ENCODE measurements around the gene HIF1AN. TPM values are rescaled to one million over a fixed set of nuclear protein-coding genes. Genes with fewer than 3 reads are reported as not detected.

The HIF1AN gene
- total RNA-seq: 24.5 TPM

- ATAC-seq: peak; percentile 99
These were observed at the start of gene HIF1AN for GRCh38 chr10:100535715-100536353. Gene HIF1AN, plus strand, starts transcription at chr10:100535943. Its CDS starts 16 bp downstream, at chr10:100535959.

- no peak for ATAC-seq
These were observed 48.2 kb upstream of the HIF1AN start for GRCh38 chr10:100487529-100487928.

- ATAC-seq: no peak
These were observed 46.3 kb upstream of the HIF1AN start for GRCh38 chr10:100489396-100489795.

DNA sequence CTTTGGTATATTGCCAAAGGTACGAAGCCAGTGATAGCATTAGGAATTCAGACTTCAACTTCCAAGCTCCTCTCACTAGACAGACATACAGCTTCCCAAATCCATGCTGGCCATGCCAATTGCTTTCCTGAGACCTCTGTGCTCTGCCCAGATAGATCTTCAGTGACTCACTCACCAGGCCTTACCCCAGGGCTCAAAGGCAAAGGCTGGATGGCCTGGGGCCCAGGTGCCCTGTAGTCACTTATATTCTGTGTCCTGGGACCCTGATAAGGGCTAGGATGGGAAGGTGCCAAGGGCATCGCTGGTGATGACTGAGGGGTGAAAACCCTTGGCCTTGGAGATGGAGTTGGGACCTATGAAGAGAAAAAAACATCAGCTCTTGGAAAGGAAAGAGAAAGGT, 45.2 kb upstream of the HIF1AN start:
- ATAC-seq: no peak

- no peak for ATAC-seq
These were observed 39.2 kb upstream of the HIF1AN start for GRCh38 chr10:100496567-100496966.

DNA sequence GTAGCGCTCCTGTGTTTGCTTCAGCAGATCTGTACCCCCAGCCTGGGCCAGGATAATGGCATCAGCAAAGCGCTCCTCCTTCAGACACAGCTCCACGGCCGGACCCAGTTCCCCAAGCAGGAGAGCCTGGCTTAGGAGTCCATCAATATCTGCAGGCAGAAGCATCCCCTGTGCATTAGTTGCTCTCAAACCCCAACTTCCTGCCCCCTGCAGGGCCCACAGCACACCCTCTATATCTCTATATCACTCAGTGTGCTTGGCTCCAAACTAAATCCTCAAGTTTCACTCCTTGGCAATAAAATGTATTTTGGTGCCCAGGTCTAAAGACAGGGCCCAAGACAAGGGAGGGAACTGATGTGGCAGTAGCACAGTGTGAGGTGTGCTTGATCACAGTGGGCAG, 37.7 kb upstream of the HIF1AN start:
- ATAC-seq: no peak

DNA sequence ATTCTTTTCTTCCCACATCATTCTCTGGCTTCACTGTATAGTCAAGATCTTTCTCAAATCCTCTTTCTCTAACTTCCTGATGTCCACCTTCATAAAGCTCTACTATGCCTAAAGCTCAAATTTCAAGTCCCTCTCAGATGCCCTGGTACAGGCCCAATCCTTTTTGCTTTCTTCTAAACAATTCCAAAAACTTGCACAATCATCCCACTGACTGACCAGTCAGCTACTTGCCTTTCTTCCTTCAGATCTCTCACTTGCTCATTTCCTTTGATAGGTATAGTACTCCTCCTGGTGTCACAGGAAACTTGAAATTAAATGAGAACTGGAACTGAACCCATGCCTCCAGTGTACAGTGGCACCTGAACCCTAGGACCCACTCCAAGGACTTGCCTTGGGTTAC, 34.3 kb upstream of the HIF1AN start:
- ATAC-seq: no peak

DNA sequence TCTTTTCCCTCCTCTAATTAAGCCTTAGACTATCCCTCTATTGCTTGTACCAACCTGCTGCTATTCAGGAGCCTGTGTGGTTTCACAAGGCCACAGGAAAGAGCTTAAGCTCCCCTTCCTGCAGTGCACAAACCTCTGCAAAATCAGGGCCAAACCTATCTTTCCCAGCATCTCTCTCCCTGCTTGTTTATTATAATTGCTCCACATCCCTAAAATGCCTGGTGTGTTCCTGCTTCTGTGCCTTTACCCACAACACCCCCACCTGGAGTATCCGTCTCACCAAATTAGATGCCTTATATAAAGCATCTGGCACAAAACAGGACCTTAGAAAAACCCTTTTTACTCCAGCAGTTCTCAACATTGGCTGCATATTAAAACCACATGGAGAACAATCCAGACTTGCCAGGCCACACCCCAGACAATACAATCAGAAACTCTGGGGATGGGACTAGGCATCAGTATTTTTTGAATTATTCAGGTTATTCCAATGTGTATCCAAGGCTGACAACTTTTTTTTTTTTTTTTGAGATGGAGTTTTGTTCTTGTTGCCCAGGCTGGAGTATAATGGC, 32.7 kb upstream of the HIF1AN start:
- no peak for ATAC-seq

DNA sequence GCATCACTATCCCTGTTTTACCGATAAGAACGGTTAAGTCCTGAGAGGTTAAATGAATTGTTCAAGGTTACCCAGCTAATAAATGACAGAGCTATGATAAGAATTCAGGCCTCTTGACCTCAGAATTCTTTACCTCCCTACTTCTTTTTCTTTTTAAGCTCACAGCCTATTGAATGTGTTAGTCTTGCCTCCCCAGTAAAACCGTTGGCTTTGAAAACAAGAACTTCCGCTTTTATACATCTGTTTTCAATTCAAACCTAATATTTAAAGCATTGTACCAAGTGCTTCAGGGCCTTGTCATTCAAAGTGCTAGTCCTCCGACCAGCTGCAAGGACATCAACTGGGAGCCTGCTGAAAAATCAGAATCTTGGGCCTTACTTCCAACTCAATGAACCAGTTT, 31.6 kb upstream of the HIF1AN start:
- ATAC-seq: no peak

DNA sequence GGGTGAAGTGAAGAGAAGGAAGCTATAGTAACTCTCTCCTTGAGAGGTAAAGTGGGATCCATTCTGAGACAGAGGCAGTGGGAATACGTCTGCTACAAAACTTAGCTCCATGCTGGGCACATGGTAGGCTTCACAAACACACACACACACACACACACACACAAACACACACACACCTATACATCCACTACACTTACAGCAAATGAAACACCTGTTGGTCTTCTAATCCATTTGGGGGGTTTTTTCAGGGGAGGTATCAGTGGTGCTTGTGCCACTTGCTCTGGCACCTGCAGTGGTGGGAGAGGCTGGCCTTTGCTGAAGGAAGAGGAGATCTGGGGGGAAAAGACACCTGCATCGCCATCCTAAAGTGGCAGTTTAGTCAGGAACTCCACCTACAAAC, 30.6 kb upstream of the HIF1AN start:
- ATAC-seq: no peak

DNA sequence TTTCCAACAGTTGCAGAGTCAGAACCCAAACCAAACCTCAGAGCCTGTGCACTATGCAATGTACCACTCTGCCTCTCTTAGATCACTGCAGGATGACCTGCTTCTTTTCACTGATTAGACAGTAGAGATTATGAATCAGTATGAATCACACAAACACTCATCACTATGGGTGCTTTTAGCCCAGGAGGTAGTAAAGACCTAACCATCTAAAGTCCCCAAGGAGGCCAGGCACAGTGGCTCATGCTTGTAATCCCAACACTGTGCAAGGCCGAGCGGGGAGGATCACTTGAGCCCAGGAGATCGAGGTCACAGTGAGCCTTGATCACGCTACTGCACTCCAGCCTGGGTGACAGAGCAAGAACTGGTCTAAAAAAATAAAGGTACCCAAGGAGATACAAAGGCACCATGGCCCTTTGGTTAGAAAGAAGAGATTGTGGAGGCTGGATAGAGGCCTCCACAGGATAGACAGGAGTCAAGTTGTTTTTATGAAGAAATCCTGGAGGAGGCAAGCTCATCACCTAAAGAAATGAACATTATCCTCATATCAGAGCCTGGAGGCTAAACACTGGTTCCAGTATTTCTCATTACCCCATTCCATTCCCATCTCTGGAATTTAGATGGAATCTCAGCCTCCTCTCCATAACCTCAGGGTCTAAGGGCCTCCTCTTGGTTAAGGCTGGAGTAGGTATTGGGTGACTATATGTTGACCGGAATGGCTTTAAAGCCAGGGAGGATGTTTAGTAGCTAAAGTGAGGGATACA, 29.0 kb upstream of the HIF1AN start:
- ATAC-seq: no peak

DNA sequence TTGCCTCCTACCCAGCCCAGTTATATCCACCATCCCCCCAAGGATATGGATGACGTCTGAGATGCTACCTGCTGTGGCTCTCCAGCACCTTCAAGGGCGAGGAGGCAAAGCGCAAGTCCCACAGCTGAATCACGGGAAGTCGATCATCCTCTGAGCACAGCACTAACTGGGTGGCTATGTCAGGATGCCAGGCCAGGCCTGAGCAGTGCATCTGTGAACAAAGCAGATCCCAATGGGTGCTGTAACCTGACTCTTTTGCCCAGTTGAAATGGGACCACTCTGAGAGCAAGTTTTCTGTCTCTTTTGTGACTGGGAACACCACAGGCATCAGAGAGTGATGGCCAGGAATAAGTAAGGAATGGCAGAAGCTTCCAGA, 28.4 kb upstream of the HIF1AN start:
- no peak for ATAC-seq

DNA sequence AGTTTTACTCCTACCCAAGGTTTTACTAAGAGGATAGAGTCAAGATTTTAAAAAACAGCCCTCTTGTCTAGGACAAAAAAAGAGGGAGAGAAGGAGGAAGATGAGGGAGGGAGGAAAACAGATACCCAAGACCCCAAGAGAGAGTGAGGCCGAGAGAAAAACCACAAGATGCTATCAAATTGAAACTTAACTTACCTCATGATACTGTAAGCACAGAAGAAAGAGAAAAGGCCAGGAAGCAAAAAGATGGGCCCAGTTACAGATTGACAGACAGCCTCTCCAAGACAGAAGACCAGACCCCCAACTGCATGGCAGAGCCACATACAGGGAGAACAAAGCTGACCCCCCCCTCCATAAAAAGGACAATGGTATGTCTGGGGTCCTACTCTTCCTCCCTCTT, 27.5 kb upstream of the HIF1AN start:
- no peak for ATAC-seq

- ATAC-seq: peak; percentile 60
These were observed 27.0 kb upstream of the HIF1AN start for GRCh38 chr10:100508691-100509150.

DNA sequence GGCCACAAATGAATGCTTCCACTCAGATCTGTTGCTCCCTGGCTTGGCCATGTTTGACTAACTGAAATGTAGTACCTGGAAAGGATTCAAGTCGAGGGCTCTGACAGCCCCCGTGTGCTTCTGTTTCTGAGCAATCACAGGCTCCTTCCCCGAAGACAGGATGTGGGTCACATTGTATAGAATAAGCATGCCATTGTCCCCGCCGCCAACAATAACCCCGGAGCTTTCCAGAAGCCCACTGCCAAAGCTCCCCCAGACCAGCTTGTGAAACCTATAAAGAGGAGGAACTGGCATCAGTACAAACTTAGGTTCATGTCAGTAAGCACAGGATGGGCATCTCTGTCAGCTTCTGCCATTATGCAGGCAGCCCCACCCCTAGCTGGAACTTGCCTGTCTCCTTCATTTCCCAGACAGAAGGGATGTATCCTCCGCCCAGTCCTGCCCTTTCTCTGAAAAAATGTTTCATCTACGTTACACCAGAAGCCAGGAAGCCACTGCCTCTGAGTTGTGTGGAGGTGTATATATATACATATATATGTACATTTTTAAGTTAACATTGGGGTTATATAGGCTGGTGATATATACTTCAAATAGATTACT, 26.4 kb upstream of the HIF1AN start:
- peak; percentile 15 for ATAC-seq

- peak; percentile 49 for ATAC-seq
These were observed 25.0 kb upstream of the HIF1AN start for GRCh38 chr10:100510533-100511308.

DNA sequence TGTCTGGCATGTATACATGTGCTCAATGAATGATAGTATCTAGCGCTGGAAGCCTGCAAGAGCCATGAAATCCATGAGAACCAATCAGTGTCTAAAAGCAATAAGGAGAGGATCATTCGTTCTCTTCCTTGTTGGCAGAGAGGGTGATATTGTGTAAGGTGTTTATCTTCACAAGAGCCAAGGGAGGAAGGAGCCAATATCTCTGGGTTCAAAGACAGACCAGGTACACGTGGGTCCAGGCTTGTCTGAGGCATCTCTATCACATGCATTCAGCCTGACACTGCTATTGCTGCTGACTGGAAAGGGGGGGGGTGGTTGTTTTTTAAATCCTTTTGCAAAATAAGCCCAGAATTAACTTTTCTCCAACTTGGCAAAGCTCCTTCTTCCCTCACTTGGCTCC, 20.1 kb upstream of the HIF1AN start:
- ATAC-seq: peak; percentile 23

DNA sequence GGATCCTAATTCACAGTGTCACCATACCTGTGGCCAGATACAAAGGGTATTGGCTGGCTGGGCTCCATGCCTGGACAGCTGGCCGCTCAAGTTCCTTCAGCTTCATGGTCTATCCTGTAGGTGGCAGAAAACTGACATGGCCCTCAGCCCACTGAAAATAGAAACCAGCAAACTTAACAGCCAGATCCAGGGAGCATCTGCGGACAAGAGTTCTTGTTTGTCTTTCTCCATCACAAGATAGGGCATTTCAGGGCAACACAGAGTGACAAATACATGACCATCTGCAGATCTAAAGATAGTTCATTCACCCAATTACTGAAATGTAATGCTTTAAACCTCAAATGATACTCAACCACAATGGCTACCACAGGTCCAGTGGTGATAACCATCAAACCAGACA, 18.9 kb upstream of the HIF1AN start:
- ATAC-seq: no peak

- peak; percentile 76 for ATAC-seq
These were observed 16.9 kb upstream of the HIF1AN start for GRCh38 chr10:100518761-100519241.

DNA sequence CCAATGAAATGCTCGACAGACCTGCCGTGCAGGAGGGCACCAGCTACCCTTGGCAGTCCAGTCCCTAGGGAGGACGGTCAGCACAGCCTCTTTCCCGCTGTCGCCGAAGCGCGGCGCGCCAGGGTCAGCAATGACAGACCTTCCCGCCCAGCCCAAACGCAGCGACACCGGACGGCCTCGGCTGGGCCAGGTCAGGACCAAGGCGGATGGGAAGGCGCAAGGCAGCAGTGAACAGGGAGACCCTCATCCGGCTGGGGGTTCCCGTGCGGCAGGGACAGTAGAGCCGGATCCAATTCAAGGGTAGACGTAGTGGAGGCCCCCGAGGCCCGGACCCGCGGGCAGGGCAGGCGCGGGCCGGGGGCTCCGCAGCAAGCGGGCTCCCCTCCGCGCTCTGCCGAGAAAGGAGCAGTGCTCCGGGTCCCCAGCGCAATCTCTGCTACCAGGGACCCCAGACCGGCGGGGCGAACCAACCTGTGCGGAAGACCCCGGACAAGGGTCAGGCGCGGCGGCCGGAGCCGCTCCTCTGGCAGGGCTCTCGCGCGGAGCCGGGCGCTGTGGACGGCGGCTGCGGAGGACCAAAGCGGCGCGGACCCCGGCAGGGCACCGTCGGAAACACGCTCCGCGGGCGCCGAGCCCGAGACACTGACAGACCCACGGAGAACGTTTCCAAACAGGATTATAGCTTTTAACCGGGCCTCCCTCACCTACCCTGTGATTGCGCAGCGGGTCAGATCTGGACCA, 16.3 kb upstream of the HIF1AN start, which contains the start of gene SEC31B:
Gene SEC31B, minus strand, starts transcription at position 551 of the 741 bp plus-strand sequence. CDS start 2,909 bp downstream, outside the sequence.
- peak; percentile 40 for ATAC-seq

- no peak for ATAC-seq
These were observed 14.9 kb upstream of the HIF1AN start for GRCh38 chr10:100520811-100521210.

Data from esophagus mucosa (tissue), 1 donor.